ENCODE results near the gene FTO.
A peak's percentile ranks its signal among the peaks of the same experiment; 100 is the strongest.

The FTO gene

DNA sequence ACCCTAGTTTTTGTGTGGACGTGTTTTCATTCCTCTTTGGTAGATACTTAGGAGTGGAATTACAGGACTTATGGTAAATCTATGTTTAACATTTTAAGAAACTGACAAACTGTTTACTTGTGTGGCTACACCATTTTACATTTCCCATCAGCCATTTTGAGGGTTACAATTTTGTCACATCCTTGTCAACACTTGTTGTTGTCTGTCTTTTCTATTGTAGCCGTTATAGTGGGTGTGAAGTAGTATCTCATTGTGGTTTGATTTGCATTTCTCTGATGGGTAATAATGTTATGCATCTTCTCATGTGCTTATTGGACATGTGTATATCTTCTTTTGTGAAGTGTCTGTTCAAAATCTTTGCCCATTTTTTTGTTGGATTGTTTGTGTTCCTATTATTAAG, 4.5 kb downstream of the FTO start:
- no peak for DNase-seq (ENCODE audit: low read depth, low spot score)

DNA sequence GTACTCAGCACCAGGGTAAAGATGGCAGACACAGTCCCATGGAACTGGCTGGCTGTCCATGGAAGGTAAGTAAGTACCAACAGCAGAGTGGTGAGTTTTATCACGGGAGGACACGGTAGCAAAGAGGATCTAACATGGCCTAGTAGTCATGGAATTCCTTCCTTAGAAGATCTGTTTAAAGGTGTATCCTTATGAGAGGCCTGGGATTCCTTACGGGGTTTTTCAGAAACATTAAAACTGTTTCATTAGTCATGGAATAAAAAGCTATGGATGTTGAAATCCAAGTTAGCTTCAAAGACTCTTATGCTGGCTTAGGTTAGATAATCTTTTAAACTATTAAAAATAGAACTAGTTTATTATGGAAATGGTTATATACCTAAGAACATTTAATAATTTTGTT, 7.4 kb downstream of the FTO start:
- DNase-seq (ENCODE audit: low read depth, low spot score): no peak

DNA sequence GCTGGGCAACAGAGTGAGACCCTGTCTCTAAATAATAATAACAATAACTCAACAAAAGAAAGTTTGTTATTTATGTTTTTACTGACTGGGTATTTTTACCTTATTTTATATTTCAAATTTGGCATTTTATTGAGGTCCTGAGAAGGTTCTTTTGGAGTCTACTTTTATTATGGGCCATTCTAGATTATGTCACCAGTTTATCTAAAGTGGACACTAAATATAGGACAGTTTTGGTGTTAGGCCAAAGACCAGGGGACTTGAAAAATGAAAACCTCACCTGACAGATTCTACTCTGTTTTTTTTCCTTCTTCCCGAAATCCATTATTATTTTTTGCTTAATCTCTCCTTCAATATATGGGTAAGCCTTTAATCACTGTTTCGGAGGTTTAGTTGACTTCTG, 8.1 kb downstream of the FTO start:
- DNase-seq (ENCODE audit: low read depth, low spot score): no peak

DNA sequence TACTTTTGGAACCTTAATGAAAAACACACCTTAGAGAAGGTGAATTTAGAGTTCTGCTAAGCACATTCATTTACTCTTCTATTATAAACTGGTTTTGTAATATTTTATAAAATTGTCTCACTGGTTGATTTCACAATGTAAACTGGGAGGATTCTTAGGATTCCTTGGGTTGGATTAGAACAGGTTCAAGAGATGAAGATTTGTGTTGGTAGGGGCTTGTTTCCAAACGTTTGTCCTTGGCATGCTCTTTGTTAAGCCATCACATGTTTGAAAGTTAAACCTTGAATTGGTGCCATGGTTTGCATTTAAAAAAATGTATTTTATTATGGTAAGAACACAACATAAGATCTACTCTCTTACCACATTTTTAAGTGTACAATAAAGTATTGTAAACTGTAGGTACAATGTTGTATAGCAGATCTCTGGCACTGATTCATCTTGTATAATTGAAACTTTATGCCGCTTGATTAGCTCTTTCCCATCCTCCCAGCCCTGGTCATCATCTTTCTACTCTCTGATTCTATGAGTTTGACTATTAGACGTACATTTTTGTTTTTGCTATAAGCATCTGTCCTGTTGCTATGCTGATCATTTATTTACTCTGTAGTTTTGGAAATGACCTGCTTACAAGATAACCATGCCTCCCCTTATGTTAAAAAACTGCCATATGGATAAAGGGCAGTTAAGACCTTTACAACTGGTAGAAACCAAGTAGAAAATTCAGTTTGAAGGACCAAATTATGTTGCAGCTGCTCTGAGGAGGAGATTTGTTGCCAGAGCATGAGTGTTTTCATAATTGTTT, 9.6 kb downstream of the FTO start:
- DNase-seq (ENCODE audit: low read depth, low spot score): no peak

DNA sequence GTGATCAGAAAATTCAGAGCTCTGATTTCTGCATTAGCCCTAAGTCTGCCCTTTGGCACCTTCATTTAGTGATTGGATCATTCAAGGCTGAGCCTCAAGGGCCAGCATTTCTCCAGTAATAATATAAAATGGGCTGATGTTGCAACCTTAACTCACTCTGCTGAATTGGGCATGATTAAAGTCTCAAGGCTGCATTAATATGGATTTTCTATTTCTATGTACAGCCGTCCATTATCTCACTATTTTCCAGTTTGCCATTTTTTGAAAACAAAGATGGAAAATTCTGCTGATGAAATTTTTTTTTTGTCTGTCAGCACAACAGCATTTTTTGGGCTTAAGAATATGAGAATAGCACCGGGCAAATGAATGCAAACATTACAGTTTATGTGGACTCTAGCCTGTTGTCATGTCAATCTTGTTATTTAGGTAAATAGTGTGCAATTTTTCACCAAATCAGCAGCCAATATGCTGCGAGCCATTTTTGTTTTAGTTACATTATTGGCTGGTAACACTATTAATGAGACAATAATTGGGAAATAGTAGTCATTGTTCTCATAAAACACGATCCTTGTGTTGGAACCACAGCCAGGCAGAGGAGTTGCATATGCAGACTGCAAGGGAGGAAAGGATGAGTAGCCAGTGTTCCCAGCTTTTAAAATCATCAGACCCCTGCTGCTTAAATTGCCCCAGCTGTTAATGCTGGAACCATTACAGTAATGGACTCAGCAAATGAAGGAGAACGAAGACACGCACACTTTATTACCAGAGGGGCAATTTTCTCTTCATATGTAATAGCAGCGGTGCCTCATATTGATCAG, 10.5 kb downstream of the FTO start:
- DNase-seq (ENCODE audit: low read depth, low spot score): peak; percentile 14

DNA sequence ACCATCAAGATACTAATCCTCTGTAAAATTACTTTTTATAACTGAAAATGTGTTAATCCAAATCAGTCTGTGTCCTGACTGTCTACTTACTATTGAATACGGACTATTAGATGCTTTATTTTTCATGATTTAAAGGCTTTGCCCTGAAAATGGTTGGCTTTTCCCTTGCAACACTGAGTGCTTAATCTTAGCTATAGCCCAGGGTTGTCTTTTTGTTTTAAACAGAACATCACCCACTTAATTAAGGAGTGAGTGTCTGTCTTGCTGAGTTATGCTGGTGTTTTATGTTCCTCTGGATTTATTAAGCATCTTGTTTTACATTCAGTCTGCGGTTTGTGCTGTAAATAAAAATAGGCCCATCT, 11.0 kb downstream of the FTO start:
- no peak for DNase-seq (ENCODE audit: low read depth, low spot score)

DNA sequence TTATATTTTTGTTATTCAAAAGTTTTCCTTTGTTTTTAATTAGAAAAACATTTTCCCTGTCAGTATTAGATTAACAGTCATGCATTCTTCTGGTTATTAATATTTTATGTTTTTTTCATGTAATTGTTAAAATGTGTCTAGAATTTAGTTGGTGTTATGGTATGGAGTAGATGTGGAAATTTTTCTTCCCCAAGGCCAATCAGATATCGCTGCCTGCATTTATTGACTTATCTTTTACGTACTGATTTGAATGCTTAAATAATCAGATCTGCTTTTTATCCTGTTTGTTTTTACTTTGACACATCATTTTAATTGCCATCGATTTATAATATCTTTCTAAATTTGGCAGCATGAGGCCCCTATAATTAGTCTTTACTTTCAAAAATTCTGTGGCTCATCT, 13.6 kb downstream of the FTO start:
- DNase-seq (ENCODE audit: low read depth, low spot score): no peak

DNA sequence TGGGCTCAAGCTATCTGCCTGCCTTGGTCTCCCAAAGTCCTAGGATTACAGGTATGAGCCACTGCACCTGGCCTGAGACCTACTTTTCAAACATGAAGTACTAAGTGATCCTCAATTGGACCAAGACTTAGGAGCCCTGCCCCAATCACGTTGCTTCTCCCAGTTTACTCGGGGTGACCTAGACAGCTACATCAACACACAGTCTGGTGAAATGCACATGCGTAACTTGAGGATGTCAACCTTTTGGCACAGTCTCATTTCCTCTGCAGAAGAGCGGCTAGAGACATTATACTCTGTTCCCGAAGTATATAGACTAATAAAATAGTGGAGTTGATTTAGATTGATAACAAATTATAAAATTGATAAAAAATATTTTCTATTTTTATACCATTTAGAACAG, 17.1 kb downstream of the FTO start:
- DNase-seq (ENCODE audit: low read depth, low spot score): no peak

DNA sequence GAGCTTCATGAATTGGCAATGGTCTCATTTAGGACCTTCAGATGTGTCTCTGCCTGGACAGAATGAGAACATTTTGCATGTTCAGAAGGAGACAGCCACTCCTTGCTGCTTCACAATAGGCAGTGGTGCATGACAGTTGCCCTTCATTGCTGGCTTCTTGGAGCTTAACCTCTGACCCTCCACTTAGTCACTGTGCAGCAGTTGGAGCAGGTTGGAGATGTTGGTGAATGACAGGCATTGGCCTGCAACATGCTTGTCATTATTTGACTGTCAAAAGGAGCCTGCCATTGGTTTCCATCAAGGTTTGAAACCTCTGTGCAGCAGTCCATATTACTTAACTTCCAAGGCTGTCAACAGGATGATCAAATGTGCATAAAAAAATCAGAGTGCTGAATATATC, 22.7 kb downstream of the FTO start:
- no peak for DNase-seq (ENCODE audit: low read depth, low spot score)

DNA sequence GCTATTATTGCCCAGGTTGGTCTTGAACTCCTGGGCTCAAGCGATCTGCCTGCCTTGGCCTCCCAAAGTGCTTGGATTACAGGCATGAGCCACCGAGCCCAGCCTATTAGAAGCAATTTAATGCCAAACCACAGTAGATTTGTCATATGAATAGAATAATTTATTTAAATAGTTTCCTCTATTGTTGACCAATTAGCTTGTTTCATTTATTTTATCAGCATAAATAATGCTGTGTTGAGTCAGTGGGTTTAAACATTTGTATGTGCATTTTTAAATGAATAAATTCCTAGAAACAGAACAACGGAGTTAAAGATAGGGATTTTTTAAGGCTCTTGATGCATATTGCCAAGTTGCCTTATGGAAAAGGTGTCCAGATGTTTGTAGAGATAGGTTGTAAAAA, 26.7 kb downstream of the FTO start:
- no peak for DNase-seq (ENCODE audit: low read depth, low spot score)

DNA sequence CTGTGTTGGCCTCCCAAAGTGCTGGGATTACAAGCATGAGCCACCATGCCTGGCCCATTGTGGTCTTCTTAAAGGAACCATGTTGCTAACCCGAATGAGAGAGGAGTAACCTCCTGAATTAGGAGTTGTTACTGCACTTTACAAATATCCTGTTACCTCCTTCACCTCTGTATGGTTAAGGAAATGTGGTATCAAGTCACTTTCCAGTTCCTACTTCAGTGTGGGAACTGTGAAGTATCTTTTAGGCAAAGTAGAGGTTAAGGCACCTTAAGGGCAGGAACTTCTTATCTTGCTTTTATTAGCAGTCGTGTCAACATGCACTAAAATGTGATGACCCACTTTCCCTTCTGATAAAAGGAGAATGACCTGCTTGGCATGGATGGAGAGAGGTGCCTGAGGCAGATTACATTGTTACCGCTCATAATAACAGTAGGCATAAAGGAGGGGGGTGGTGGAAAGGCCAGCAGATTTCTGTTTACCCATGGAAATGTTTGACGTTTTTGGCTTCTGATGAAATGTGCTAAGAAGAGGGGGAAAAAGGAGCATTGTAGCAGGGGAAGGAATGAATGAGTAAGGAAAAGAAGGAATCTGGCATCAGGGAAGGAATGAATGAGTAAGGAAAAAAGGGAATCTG, 28.5 kb downstream of the FTO start:
- peak; percentile 43 for DNase-seq (ENCODE audit: low read depth, low spot score)

DNA sequence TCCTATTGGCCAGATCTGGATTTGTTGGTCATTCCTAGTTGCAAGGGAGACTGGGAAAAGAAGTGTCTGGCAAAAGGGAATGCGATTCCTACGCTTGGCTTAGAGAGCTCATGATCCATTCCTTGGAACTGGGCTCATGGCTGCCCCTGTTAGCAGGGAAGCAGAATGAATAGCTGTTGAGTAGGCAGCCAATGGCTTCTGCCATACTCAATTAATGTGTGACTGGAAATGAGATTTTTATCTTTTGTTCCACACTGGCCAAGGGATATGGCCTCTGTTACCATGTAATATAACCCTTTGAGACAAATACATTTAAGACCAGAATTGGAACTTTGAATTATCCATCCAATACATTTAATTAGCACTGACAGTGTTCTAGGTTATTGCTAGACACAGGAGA, 31.0 kb downstream of the FTO start:
- no peak for DNase-seq (ENCODE audit: low read depth, low spot score)

DNA sequence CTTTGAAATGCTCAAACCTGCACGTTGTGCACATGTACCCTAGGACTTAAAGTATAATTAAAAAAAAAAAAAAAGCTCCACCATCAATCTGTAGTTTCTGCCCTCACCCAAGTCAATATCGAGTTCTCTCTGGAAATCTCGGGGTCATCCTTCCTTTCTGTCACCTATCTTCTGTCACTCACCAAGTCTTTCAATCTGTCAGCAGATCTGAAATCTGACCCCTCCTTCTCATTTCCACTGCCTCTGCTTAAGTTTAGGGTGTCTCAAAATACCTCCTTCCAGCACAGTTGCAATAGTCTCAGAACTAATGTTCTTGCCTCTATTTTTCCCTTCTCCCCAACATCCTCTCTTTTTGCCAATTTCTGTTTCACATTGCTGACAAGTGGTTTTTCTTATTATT, 32.3 kb downstream of the FTO start:
- DNase-seq (ENCODE audit: low read depth, low spot score): no peak

DNA sequence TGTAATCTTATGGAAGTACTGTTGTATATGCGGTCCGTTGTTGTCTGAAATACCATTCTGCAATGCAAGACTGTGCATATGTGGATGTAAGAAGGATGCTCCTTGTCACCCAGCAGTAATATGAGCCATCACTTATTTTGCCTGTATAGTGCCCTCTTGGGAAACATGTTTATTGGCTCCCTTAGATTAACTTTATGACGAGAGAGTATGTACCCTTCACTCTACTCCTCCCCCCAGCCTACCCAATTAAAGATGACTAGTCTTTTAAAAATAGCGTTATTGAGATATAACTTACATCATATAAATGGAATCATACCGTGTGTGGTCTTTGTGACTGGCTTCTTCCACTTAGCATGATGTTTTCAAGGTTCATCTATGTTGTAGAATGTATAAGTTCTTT, 33.6 kb downstream of the FTO start:
- no peak for DNase-seq (ENCODE audit: low read depth, low spot score)

DNA sequence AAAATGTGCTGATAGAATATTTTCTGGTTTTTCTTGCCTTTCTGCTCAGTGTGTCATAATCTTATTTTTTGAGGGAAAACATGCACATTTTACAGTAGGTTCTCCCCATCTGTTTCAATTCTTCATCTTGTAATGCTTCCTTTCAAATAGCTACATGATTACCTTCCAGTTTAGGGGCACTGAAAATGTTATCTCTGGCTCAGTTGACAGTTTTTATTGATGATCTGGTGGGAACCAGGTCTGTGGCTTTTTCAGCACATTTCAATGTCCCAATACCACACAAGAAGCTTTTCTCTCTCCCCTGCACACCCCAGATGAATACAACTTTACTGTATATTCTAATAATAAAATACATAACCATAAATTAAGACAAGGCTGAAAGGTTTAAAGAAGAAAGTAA, 36.5 kb downstream of the FTO start:
- no peak for DNase-seq (ENCODE audit: low read depth, low spot score)

DNA sequence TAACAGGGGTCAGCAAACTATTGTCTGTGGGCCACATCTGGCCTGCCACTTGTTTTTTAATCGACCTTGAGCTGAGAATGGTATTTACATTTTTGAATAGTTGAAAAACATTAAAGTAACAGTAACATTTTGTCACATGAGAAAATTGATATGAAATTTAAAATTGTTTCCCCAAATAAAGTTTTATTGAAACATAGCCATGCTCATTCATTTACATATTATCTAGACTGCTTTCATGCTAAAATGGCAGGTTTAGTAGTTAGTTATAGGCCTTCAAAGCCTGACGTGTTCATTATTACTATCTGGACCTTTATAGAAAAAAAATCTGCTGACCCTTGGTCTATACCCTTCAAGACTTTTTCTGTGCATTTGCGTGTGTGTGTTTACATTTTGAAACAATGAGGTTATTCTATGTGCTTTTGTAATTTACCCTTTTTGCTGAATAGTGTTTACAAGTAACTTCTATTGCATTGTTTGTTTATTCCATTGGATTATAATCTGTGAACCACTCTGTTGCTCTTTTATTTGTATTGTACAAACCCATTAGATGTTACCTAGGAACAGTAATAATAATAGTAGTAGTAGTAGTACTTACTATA, 37.1 kb downstream of the FTO start:
- DNase-seq (ENCODE audit: low read depth, low spot score): no peak

DNA sequence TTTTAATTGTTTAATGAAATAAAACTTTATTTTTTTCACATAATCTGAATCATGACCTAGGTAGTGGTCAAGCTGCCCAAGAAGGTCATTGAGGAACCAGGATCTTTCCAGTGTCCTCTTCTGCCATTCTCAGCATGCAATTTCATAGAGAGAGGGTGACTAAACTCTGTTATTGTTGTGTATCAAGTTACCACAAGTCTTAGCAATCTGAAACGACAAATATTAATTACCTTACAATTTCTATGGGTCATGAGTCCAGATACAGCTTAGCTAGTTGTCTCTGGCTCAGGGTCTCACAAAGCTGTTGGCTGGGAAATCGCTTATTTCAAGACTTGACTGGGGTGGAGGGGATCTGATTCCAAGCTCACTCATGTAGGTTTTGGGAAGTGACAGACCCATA, 37.6 kb downstream of the FTO start:
- DNase-seq (ENCODE audit: low read depth, low spot score): no peak

DNA sequence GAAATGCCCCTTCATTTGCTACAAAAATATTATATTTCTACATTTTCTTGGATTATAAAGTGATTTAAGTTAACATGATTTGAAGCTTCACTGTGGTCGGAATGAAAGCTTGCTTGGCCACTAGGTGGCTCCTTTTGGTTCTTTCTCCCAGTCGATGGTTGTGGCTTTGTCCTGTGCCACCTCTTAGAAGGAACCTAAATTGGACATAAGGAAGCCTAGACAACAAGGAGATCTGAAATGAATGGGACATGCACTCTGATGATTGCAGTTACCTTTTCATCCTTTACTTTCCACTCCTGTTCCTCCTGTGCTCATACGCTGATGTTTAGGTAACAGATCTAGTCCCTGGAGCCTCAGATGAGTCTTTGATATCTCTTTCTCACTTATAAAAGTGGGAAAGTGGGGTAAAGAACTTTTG, 39.2 kb downstream of the FTO start:
- DNase-seq (ENCODE audit: low read depth, low spot score): no peak

DNA sequence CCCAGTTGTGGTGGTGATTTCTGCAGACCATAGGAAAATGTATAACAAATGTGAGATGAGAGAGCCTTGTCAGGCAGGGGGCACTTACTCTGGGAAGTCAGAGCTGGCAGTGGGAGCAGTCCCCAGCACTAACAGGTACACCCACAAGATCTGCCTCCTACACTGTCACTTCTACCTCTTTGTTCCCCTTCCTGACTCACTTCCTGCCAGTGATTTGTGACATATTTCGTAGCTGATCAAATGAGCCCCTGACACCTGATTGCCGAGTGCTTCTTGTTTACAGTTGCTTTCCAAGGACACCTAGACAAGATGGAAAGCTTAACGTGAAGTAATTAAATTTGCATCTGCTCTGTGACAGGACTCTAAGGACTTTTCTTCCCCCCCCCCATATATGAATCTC, 40.5 kb downstream of the FTO start:
- DNase-seq (ENCODE audit: low read depth, low spot score): no peak

DNA sequence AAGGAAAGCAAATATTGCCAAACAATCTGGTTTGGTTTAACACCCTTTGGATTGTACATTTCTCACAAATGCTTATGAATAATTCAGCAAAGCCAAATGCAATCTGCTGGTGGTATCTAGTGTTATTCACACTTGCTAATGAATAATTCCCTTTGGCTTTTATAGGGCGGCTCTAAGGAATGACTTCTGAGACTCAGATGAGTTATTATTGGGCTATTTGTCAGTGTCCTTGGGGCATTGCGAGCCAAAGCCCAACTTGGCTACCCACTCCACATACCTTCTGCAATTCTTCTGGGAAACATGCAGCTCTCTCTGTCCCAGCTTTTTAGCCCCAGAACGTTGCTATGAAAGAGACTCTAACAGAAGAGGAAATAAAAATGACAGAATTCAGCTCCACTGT, 41.1 kb downstream of the FTO start:
- no peak for DNase-seq (ENCODE audit: low read depth, low spot score)

DNA sequence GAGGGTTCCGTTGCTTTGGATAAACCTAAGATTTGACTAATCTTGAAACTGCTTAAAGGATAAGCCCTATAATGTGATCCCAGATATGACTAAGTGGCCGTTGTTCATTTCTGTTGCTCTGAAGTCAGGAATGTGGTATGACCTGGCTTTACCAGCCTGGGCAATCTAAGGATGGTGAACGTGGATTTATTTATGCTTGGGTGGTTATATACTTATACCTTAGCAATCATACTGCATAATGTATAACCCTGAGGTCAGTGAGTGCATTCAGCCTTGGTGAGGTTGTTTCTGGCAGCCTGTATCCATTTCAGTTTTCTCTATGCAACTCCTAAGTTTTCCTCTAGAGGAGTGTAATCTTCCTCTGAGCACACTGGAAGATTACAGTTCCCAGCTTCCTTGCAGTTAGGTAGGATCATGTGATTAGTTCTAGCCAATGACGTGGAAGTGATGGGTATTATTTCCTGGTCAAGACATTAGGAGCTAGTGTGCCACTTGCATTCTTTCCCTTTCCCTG, 41.9 kb downstream of the FTO start:
- no peak for DNase-seq (ENCODE audit: low read depth, low spot score)

DNA sequence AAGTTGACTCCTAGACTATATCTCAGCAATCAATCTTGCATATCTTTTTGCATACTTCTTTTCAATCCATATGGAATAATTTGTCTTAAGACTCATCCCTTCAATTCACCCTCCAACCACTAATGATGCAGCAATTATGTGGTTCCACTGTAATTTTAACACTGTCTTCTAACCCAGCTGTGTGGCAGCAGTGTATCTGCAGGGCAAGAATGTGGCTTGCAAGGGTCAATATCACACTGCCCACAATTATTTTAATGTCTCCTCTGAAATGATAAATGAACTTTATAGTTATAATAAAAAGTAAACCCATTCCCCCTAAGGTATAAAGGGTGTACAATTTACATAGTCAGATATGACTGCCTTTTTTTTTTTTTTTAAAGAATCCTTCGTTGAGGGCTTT, 48.6 kb downstream of the FTO start:
- DNase-seq (ENCODE audit: low read depth, low spot score): no peak

All from ELF-1 (cell line).